Lung (tissue), 12 donors: Measurements from ENCODE around the gene DHRS1. TPM values are rescaled to one million over a fixed set of nuclear protein-coding genes. Genes with fewer than 3 reads are reported as not detected.

Experiments
- ATAC-seq: fragments of 200-7000 bp; cut with Tn5 transposase; one replicate; pipeline ENCODE4 v1.9.1; 2020; ENCODE audit warnings: moderate number of reproducible peaks; ENCODE audit not compliant: insufficient read depth, low FRiP score
- DNase-seq, 3 donors: peaks; one replicate each; pipeline ENCODE4 v3.0.0-alpha.2; 2013 to 2017
- H3K27ac ChIP-seq, 2 donors: one replicate each; pipeline ENCODE4 v1.5.1; 2013; ENCODE audit warnings: mild to moderate bottlenecking in 2 of 2, moderate library complexity in 2 of 2, control low read depth in 1 of 2, inconsistent platforms in 1 of 2, low read depth in 1 of 2, low read length in 1 of 2
- H3K27me3 ChIP-seq, 3 donors: one replicate each; pipeline ENCODE4 v1.5.1; 2013; ENCODE audit warnings: low read length in 2 of 3; ENCODE audit not compliant: control insufficient read depth in 3 of 3, insufficient read depth in 3 of 3
- H3K36me3 ChIP-seq, 4 donors: one replicate each; pipeline ENCODE4 v1.5.1; 2013; ENCODE audit warnings: low read length in 4 of 4, mild to moderate bottlenecking in 1 of 4, moderate library complexity in 1 of 4; ENCODE audit not compliant: control insufficient read depth in 4 of 4, insufficient read depth in 4 of 4
- H3K4me1 ChIP-seq, 5 donors: one replicate each; pipeline ENCODE4 v1.5.1; 2013; ENCODE audit warnings: low read length in 5 of 5, mild to moderate bottlenecking in 2 of 5, moderate library complexity in 1 of 5; ENCODE audit not compliant: control insufficient read depth in 5 of 5, insufficient read depth in 5 of 5
- H3K4me3 ChIP-seq: one replicate; pipeline ENCODE4 v1.5.1; 2013; ENCODE audit warnings: mild to moderate bottlenecking, control low read depth, moderate library complexity
- H3K9ac ChIP-seq, 2 donors: one replicate each; pipeline ENCODE4 v1.5.1; 2013; ENCODE audit warnings: low read length in 2 of 2, control low read depth in 1 of 2; ENCODE audit not compliant: insufficient read depth in 1 of 2
- H3K9me3 ChIP-seq, 4 donors: one replicate each; pipeline ENCODE4 v1.5.1; 2013; ENCODE audit warnings: low read length in 3 of 4, mild to moderate bottlenecking in 1 of 4, moderate library complexity in 1 of 4; ENCODE audit not compliant: control insufficient read depth in 4 of 4, insufficient read depth in 3 of 4
- WGBS, 2 donors: extraction: QIAGEN DNeasy Blood & Tissue Kit; methylation state at CpG; one replicate each; pipeline ENCODE4 v1.1.7; 2013; 5-methylcytosine and 5-hydroxymethylcytosine counted together
- polyA plus RNA-seq, 2 donors: library from polyadenylated mRNA; stranded (reverse); fragments of 200-250 nt; gene quantifications; one replicate each; pipeline ENCODE4 v1.2.1, GENCODE V29; 2013
- total RNA-seq, 2 donors: library from RNA; depleted of rRNA in 1 of 2; stranded (reverse); fragments of >200 nt in 1 of 2; gene quantifications; one replicate each; pipeline ENCODE4 v1.2.1, GENCODE V29; 2014 to 2021
- TF ChIP-seq, protein P1 (sequence below): IDR thresholded peaks from 2 replicates; pipeline ENCODE4 v1.5.1; 2012; ENCODE audit warnings: mild to moderate bottlenecking; ENCODE audit errors: control extremely low read depth, extremely low read depth
- donor health status: control.
- donor health status: control.
- donor health status: Bipolar disorder and iron deficiency.
- donor health status: healthy.
- donor health status: DM: yes; HTN: yes; CAD: no.

DHRS1 gene
- total and polyA plus RNA-seq, 4 donors = 20.6 to 27.8 (median 22.4) TPM

DNA sequence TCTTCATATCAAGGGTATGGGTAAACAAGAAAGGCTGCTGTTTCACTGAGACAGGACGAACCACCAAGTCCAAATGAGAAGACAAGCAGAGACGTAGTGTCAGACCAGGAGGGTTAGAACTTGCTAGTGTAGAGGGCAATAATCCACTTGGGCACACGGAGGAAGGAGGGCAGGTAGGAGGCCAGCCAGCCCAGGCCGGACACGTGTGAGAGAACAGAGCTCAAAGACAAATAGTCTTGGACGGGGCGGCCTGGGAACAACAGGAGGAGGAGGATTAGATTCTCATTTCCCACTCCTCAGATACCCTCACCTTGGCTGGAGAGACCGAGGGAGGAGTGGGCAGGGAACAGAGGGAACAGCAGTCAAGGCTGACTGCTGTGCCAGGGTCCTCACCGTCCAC lies 8.8 kb downstream of the DHRS1 start:
- H3K9me3 ChIP-seq = no peaks in the 10 kb centered on the region
- ATAC-seq = no peak
- H3K27ac ChIP-seq = no peak overlapping the region
- H3K36me3 ChIP-seq = peaks cover 7 to 31% (median 23%) of the 10 kb centered on the region in 4 donors
- no peaks in the 10 kb centered on the region for H3K27me3 ChIP-seq
- no peaks in the 10 kb centered on the region for H3K4me1 ChIP-seq
- TF ChIP-seq, protein P1, sequence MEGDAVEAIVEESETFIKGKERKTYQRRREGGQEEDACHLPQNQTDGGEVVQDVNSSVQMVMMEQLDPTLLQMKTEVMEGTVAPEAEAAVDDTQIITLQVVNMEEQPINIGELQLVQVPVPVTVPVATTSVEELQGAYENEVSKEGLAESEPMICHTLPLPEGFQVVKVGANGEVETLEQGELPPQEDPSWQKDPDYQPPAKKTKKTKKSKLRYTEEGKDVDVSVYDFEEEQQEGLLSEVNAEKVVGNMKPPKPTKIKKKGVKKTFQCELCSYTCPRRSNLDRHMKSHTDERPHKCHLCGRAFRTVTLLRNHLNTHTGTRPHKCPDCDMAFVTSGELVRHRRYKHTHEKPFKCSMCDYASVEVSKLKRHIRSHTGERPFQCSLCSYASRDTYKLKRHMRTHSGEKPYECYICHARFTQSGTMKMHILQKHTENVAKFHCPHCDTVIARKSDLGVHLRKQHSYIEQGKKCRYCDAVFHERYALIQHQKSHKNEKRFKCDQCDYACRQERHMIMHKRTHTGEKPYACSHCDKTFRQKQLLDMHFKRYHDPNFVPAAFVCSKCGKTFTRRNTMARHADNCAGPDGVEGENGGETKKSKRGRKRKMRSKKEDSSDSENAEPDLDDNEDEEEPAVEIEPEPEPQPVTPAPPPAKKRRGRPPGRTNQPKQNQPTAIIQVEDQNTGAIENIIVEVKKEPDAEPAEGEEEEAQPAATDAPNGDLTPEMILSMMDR = no peak
- DNase-seq = no peak
- WGBS, 2 donors = 88 to 95% methylated on average over 9 of the region's 9 CpGs
- H3K4me3 ChIP-seq = no peak overlapping the region
- no peak overlapping the region for H3K9ac ChIP-seq

DNA sequence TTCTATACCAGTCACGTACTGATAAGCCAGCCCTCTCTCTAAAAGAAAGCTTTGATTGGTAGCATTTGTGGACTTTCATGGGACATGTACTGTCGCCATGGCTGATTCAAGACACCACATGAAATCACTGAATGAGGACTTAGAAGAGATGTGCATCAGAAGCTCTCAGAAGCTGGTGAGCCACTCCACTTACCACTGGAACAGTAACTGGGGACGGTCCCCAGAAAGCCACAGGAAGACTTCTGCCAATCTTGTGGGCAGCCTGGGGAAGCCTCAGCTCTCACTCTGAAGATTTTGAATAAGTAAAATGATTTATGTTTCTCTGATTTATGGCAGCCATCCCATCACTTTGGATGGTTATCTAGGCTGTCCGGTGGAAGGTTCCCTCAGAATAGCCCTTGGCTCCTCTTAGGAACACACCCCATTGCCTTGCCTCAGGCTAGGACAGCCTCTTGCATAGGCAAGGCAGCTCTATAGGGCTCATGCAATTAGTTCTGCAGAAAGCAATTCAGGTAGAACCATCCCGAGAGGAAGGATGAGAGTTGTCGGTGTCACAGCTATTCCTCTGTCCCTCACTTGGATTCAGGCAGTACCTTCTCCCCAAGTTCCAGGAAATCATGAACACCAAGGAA lies 9.8 kb downstream of the DHRS1 start:
- Histone ChIP-seq H3K27ac (no peak overlapping the region), H3K36me3 (peaks cover 7 to 29% (median 20%) of the 10 kb centered on the region in 4 donors), H3K4me3 (no peak overlapping the region), H3K4me1 (no peaks in the 10 kb centered on the region), H3K9me3 (no peaks in the 10 kb centered on the region), H3K27me3 (no peaks in the 10 kb centered on the region), H3K9ac (no peak overlapping the region)
- ATAC-seq (no peak), DNase-seq (no peak)
- WGBS, 2 donors = 70 to 80% methylated on average over 6 of the region's 6 CpGs
- TF ChIP-seq, protein P1 = no peak

DNA sequence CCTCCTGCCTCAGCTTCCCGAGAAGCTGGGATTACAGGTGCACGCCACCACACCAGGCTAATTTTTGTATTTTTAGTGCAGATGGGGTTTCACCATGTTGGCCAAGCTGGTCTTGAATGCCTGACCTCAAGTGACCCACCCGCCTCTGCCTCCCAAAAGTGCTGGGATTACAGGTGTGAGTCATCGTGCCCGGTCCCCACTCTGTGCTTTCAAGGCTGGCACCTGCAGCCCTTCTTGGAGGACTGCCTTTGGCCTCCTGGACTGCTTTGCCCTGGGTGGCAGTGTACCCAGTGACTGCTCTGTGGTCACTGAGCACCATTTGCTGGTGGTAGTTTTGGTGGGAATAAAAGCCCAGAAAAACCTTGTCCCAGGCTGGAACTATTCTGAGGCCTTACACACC lies 12.6 kb downstream of the DHRS1 start:
- Histone ChIP-seq H3K9ac (no peak overlapping the region), H3K27ac (no peak overlapping the region), H3K36me3 (peaks cover 7 to 22% (median 15%) of the 10 kb centered on the region in 4 donors), H3K9me3 (no peaks in the 10 kb centered on the region), H3K4me1 (no peaks in the 10 kb centered on the region), H3K4me3 (no peak overlapping the region), H3K27me3 (no peaks in the 10 kb centered on the region)
- TF ChIP-seq, protein P1 = no peak
- ATAC-seq (no peak), DNase-seq (no peak)
- 95 to 97% methylated on average over 5 of the region's 5 CpGs for WGBS, 2 donors

DNA sequence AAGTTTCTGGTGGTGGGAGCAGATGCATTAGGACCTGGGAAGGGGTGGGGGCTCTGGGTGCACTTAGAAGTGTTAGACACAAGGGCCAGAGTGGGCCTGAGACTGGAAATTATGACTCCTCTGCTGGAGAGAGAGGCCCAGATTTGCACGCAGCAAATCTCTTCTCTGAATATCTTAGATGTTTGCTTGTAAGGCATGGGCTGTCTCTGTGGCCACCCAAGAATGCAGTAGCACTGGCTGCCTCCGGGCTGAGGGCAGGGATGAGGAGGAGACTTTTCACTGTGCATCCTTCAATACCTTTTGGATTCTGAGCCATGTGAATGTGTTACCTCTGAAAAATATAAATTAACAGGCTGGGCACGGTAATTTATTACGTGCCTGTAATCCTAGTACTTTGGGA lies 14.2 kb downstream of the DHRS1 start:
- WGBS, 2 donors = 87 to 90% methylated on average over 4 of the region's 4 CpGs

More for the DNA sequence above, 14.2 kb downstream of the DHRS1 start:
- H3K36me3 ChIP-seq = peaks cover 0 to 8% (median 6%) of the 10 kb centered on the region in 4 donors
- no peaks in the 10 kb centered on the region for H3K27me3 ChIP-seq
- no peak overlapping the region for H3K9ac ChIP-seq
- TF ChIP-seq, protein P1 = no peak
- no peak overlapping the region for H3K27ac ChIP-seq
- DNase-seq (no peak), ATAC-seq (no peak)
- H3K4me1 ChIP-seq = peaks cover 0 to 5% (median 0%) of the 10 kb centered on the region in 5 donors
- no peaks in the 10 kb centered on the region for H3K9me3 ChIP-seq
- H3K4me3 ChIP-seq = no peak overlapping the region
